Measurements from ENCODE around the gene FAH. TPM values are rescaled to one million over a fixed set of nuclear protein-coding genes. Genes with fewer than 3 reads are reported as not detected.

FAH gene
- total RNA-seq, 2 donors from 2014 or later, result 16.1 to 21.9 TPM

- H3K36me3 ChIP-seq, result peaks cover 5% of the 10 kb centered on the region
- no peaks in the 10 kb centered on the region for H3K9me3 ChIP-seq
- H3K27ac ChIP-seq, result no peak overlapping the region
- H3K4me3 ChIP-seq, result no peak overlapping the region
- no peak for TF ChIP-seq CTCF (IDR thresholded peaks at IDR 0.05)
- no peak for ATAC-seq (ENCODE audit: insufficient number of reproducible peaks, low FRiP score, low read depth)
- no peak for DNase-seq (ENCODE audit: low spot score)
- no peaks in the 10 kb centered on the region for H3K27me3 ChIP-seq (replicated peaks; ENCODE audit: insufficient read depth)
- H3K4me1 ChIP-seq (ENCODE audit: control insufficient read depth in 1 of 2, low read depth in 2 of 2), result peaks cover 8 to 59% of the 10 kb centered on the region in 2 donors
Measured at GRCh38 chr15:80180468-80180867, 27.7 kb downstream of the FAH start.

- Histone ChIP-seq H3K4me1 (ENCODE audit: control insufficient read depth in 1 of 2, low read depth in 2 of 2) (peaks cover 8 to 54% of the 10 kb centered on the region in 2 donors), H3K27me3 (replicated peaks; ENCODE audit: insufficient read depth) (no peaks in the 10 kb centered on the region), H3K4me3 (no peak overlapping the region), H3K27ac (no peak overlapping the region), H3K9me3 (no peaks in the 10 kb centered on the region), H3K36me3 (peaks cover 7% of the 10 kb centered on the region)
- no peak for DNase-seq (ENCODE audit: low spot score)
- no peak for ATAC-seq (ENCODE audit: insufficient number of reproducible peaks, low FRiP score, low read depth)
- TF ChIP-seq CTCF (IDR thresholded peaks at IDR 0.05), result no peak
Measured at GRCh38 chr15:80180986-80181385, 28.2 kb downstream of the FAH start.

GRCh38 chr15:80182611-80183261 is 29.9 kb downstream of the FAH start:
- H3K27me3 ChIP-seq (replicated peaks; ENCODE audit: insufficient read depth), result no peaks in the 10 kb centered on the region
- H3K9me3 ChIP-seq, result no peaks in the 10 kb centered on the region
- no peak for ATAC-seq (ENCODE audit: insufficient number of reproducible peaks, low FRiP score, low read depth)
- peaks cover 20% of the 10 kb centered on the region for H3K36me3 ChIP-seq
- no peak for DNase-seq (ENCODE audit: low spot score)
- peak overlapping the region in 1 of 2 donors; percentile 18 for H3K27ac ChIP-seq
- no peak for TF ChIP-seq CTCF (IDR thresholded peaks at IDR 0.05)
- H3K4me1 ChIP-seq (ENCODE audit: control insufficient read depth in 1 of 2, low read depth in 2 of 2), result peaks cover 8 to 46% of the 10 kb centered on the region in 2 donors
- no peak overlapping the region for H3K4me3 ChIP-seq

- H3K9me3 ChIP-seq, result no peaks in the 10 kb centered on the region
- ATAC-seq (ENCODE audit: insufficient number of reproducible peaks, low FRiP score, low read depth) (no peak), DNase-seq (ENCODE audit: low spot score) (no peak)
- H3K27me3 ChIP-seq (replicated peaks; ENCODE audit: insufficient read depth), result no peaks in the 10 kb centered on the region
- H3K4me3 ChIP-seq, result no peak overlapping the region
- peaks cover 8 to 41% of the 10 kb centered on the region in 2 donors for H3K4me1 ChIP-seq (ENCODE audit: control insufficient read depth in 1 of 2, low read depth in 2 of 2)
- H3K27ac ChIP-seq, result peak overlapping the region in 1 of 2 donors; percentile 18
- no peak for TF ChIP-seq CTCF (IDR thresholded peaks at IDR 0.05)
- H3K36me3 ChIP-seq, result peaks cover 22% of the 10 kb centered on the region
Measured at GRCh38 chr15:80183306-80183705, 30.5 kb downstream of the FAH start.

GRCh38 chr15:80183886-80184285 is 31.1 kb downstream of the FAH start:
- peaks cover 22% of the 10 kb centered on the region for H3K36me3 ChIP-seq
- no peak overlapping the region for H3K4me3 ChIP-seq
- TF ChIP-seq CTCF (IDR thresholded peaks at IDR 0.05), result no peak
- no peak for ATAC-seq (ENCODE audit: insufficient number of reproducible peaks, low FRiP score, low read depth)
- H3K27ac ChIP-seq, result no peak overlapping the region
- H3K9me3 ChIP-seq, result no peaks in the 10 kb centered on the region
- no peaks in the 10 kb centered on the region for H3K27me3 ChIP-seq (replicated peaks; ENCODE audit: insufficient read depth)
- peaks cover 8 to 35% of the 10 kb centered on the region in 2 donors for H3K4me1 ChIP-seq (ENCODE audit: control insufficient read depth in 1 of 2, low read depth in 2 of 2)
- DNase-seq (ENCODE audit: low spot score), result no peak
